SK-N-SH (cell line): ENCODE measurements around the gene CERKL.

Source experiments
- CHD2 ChIP-seq: fragments of 150-350 bp; IDR thresholded peaks from 2 replicates; pipeline ENCODE4 v1.6.1; 2018; ENCODE audit warnings: low read length; ENCODE audit not compliant: partially characterized antibody
- FOXJ3 ChIP-seq: sonication (generic); formaldehyde crosslinking; IDR thresholded peaks from 2 replicates; pipeline ENCODE4 v1.5.1; 2020; ENCODE audit warnings: mild to moderate bottlenecking, missing genetic modification reagents
- GABPA ChIP-seq: IDR thresholded peaks from 2 replicates; pipeline ENCODE4 v1.4.0; 2012; ENCODE audit warnings: low read depth, mild to moderate bottlenecking
- GATA2 ChIP-seq: sonication (generic); formaldehyde crosslinking; IDR thresholded peaks from 2 replicates; pipeline ENCODE4 v1.5.0; 2020; ENCODE audit warnings: mild to moderate bottlenecking, missing genetic modification reagents
- MXI1 ChIP-seq: IDR thresholded peaks from 2 replicates; pipeline ENCODE4 v1.6.1; 2012; ENCODE audit warnings: mild to moderate bottlenecking, low read depth, low read length, improper control_type of control experiment
- RFX5 ChIP-seq: IDR thresholded peaks from 2 replicates; pipeline ENCODE4 v1.6.1; 2012; ENCODE audit warnings: mild to moderate bottlenecking, improper control_type of control experiment, low read length
- SIN3A ChIP-seq: IDR thresholded peaks from 2 replicates; pipeline ENCODE4 v1.6.1; 2012; ENCODE audit warnings: low read depth, mild to moderate bottlenecking, low read length, moderate library complexity, borderline replicate concordance
- SMC3 ChIP-seq: IDR thresholded peaks from 2 replicates; pipeline ENCODE4 v1.6.1; 2012; ENCODE audit warnings: low read depth, low read length, improper control_type of control experiment
- TAF1 ChIP-seq: IDR thresholded peaks from 2 replicates; pipeline ENCODE4 v1.6.1; 2012; ENCODE audit warnings: low read depth, mild to moderate bottlenecking, low read length, moderate library complexity, borderline replicate concordance
- TEAD4 ChIP-seq: IDR thresholded peaks from 2 replicates; pipeline ENCODE4 v1.4.0; 2012; ENCODE audit warnings: mild to moderate bottlenecking, borderline replicate concordance; ENCODE audit not compliant: insufficient read depth
- TF ChIP-seq, protein P1 (sequence below): fragments of 200-600 bp; sonication (generic); IDR thresholded peaks from 2 replicates; pipeline ENCODE4 v1.6.1; 2017; ENCODE audit warnings: antibody characterized with exemption, mild to moderate bottlenecking, moderate library complexity
- TF ChIP-seq, protein P2 (sequence below): IDR thresholded peaks from 2 replicates; pipeline ENCODE4 v1.4.0; 2012; ENCODE audit warnings: low read depth
- TF ChIP-seq, protein P3 (sequence below): IDR thresholded peaks from 2 replicates; pipeline ENCODE4 v1.4.0; 2012; ENCODE audit warnings: low read depth, borderline replicate concordance
- TF ChIP-seq, protein P4 (sequence below): fragments of 150-350 bp; IDR thresholded peaks from 2 replicates; pipeline ENCODE4 v1.6.1; 2017; ENCODE audit warnings: antibody characterized with exemption, low read length, low read depth, borderline replicate concordance

DNA sequence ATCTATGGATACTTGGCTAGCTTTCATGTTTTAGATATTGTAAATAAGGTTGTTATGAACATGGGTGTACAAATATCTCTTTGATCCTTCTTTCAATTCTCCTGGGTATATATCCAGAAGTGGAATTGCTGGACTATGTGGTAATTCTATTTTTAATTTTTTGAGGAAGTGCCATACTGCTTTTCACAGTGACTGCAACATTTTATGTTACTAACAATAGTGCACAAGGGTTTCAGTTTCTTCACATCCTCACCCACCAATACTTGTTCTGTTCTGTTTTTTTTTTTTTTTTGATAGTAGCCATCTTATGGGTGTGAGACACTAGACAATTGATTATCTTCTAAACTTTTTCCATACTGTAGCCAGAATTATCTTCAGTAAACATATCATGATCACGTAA is 40.7 kb upstream of the CERKL start:
- TF ChIP-seq MXI1 = no peak
- TF ChIP-seq TAF1 = no peak
- no peak for TF ChIP-seq FOXJ3 (CRISPR knock-in tag)
- no peak for TF ChIP-seq GABPA
- TF ChIP-seq, protein P1, sequence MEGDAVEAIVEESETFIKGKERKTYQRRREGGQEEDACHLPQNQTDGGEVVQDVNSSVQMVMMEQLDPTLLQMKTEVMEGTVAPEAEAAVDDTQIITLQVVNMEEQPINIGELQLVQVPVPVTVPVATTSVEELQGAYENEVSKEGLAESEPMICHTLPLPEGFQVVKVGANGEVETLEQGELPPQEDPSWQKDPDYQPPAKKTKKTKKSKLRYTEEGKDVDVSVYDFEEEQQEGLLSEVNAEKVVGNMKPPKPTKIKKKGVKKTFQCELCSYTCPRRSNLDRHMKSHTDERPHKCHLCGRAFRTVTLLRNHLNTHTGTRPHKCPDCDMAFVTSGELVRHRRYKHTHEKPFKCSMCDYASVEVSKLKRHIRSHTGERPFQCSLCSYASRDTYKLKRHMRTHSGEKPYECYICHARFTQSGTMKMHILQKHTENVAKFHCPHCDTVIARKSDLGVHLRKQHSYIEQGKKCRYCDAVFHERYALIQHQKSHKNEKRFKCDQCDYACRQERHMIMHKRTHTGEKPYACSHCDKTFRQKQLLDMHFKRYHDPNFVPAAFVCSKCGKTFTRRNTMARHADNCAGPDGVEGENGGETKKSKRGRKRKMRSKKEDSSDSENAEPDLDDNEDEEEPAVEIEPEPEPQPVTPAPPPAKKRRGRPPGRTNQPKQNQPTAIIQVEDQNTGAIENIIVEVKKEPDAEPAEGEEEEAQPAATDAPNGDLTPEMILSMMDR = no peak
- TF ChIP-seq, protein P2, sequence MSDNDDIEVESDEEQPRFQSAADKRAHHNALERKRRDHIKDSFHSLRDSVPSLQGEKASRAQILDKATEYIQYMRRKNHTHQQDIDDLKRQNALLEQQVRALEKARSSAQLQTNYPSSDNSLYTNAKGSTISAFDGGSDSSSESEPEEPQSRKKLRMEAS = no peak
- TF ChIP-seq, protein P3, sequence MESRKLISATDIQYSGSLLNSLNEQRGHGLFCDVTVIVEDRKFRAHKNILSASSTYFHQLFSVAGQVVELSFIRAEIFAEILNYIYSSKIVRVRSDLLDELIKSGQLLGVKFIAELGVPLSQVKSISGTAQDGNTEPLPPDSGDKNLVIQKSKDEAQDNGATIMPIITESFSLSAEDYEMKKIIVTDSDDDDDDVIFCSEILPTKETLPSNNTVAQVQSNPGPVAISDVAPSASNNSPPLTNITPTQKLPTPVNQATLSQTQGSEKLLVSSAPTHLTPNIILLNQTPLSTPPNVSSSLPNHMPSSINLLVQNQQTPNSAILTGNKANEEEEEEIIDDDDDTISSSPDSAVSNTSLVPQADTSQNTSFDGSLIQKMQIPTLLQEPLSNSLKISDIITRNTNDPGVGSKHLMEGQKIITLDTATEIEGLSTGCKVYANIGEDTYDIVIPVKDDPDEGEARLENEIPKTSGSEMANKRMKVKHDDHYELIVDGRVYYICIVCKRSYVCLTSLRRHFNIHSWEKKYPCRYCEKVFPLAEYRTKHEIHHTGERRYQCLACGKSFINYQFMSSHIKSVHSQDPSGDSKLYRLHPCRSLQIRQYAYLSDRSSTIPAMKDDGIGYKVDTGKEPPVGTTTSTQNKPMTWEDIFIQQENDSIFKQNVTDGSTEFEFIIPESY = no peak
- TF ChIP-seq, protein P4, sequence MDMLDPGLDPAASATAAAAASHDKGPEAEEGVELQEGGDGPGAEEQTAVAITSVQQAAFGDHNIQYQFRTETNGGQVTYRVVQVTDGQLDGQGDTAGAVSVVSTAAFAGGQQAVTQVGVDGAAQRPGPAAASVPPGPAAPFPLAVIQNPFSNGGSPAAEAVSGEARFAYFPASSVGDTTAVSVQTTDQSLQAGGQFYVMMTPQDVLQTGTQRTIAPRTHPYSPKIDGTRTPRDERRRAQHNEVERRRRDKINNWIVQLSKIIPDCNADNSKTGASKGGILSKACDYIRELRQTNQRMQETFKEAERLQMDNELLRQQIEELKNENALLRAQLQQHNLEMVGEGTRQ = no peak
- TF ChIP-seq SIN3A = no peak
- TF ChIP-seq RFX5 = no peak
- TF ChIP-seq GATA2 (CRISPR knock-in tag) = no peak
- TF ChIP-seq SMC3 = no peak
- no peak for TF ChIP-seq CHD2
- TF ChIP-seq TEAD4 = no peak
